ENCODE results near the gene CCSER1.

GRCh38 chr4:91426725-91427124 lies 1299.5 kb downstream of the CCSER1 start:
- TF ChIP-seq POLR2AphosphoS5 (IDR thresholded peaks at IDR 0.05) (no peak), EP300 (IDR thresholded peaks at IDR 0.05; ENCODE audit: low read depth) (no peak), POLR2A (IDR thresholded peaks at IDR 0.05) (no peak)
- TF ChIP-seq, protein P1, sequence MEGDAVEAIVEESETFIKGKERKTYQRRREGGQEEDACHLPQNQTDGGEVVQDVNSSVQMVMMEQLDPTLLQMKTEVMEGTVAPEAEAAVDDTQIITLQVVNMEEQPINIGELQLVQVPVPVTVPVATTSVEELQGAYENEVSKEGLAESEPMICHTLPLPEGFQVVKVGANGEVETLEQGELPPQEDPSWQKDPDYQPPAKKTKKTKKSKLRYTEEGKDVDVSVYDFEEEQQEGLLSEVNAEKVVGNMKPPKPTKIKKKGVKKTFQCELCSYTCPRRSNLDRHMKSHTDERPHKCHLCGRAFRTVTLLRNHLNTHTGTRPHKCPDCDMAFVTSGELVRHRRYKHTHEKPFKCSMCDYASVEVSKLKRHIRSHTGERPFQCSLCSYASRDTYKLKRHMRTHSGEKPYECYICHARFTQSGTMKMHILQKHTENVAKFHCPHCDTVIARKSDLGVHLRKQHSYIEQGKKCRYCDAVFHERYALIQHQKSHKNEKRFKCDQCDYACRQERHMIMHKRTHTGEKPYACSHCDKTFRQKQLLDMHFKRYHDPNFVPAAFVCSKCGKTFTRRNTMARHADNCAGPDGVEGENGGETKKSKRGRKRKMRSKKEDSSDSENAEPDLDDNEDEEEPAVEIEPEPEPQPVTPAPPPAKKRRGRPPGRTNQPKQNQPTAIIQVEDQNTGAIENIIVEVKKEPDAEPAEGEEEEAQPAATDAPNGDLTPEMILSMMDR (IDR thresholded peaks at IDR 0.05) = no peak
